H1 (cell line): Measurements from ENCODE around the gene DNAJC27. TPM values are rescaled to one million over a fixed set of nuclear protein-coding genes. Genes with fewer than 3 reads are reported as not detected.

ENCODE experiments used
- CTCF ChIA-PET: fragments of 300-600 bp; sonication (Branson Sonifier 250); formaldehyde crosslinking; loops from one replicate; lab custom pipeline; 2021; ENCODE audit not compliant: partially characterized antibody; lab: Charles Lee
- POLR2A ChIA-PET: fragments of 300-600 bp; sonication (Branson Sonifier 250); formaldehyde crosslinking; loops from one replicate; lab custom pipeline; 2021; ENCODE audit warnings: inconsistent platforms; ENCODE audit not compliant: partially characterized antibody; lab: Charles Lee
- DNase-seq, 2 experiments: peaks; one replicate each; pipeline versions ENCODE4 v3.0.0 to v3.0.0-alpha.2; 2010 to 2022; ENCODE audit warnings: low spot score in 2 of 2, low read depth in 1 of 2, mixed read lengths in 1 of 2
- FAIRE-seq: peaks from 2 replicates; lab custom pipeline; 2011; peaks lifted over from hg19 to GRCh38; lab: Jason Lieb, UNC
- H2AFZ ChIP-seq: 2 replicates; pipeline ENCODE4 v1.8.1; 2012; ENCODE audit warnings: low read length, inconsistent platforms
- H2AK5ac ChIP-seq: 2 replicates; pipeline ENCODE4 v1.6.1; 2013; ENCODE audit warnings: low read depth, low read length
- H2BK120ac ChIP-seq: replicated peaks from 2 replicates; pipeline ENCODE3; 2013; ENCODE audit warnings: low read depth, low read length, inconsistent platforms
- H2BK12ac ChIP-seq: 2 replicates; pipeline ENCODE4 v1.6.1; 2013; ENCODE audit warnings: low read depth, low read length
- H2BK15ac ChIP-seq: 2 replicates; pipeline ENCODE4 v1.6.1; 2013; ENCODE audit warnings: low read length
- H2BK20ac ChIP-seq: 2 replicates; pipeline ENCODE4 v1.6.1; 2013; ENCODE audit warnings: low read length
- H2BK5ac ChIP-seq: 2 replicates; pipeline ENCODE4 v1.6.1; 2013; ENCODE audit warnings: low read depth, low read length
- H3K14ac ChIP-seq: 2 replicates; pipeline ENCODE4 v1.6.1; 2013; ENCODE audit warnings: inconsistent platforms; ENCODE audit not compliant: insufficient read length
- H3K18ac ChIP-seq: 2 replicates; pipeline ENCODE4 v1.6.1; 2013; ENCODE audit warnings: low read length; ENCODE audit errors: extremely low read depth
- H3K23ac ChIP-seq: 2 replicates; pipeline ENCODE4 v1.6.1; 2013; ENCODE audit warnings: inconsistent platforms; ENCODE audit not compliant: insufficient read length
- H3K23me2 ChIP-seq: 2 replicates; pipeline ENCODE4 v1.6.1; 2013; ENCODE audit warnings: low read depth, low read length
- H3K27ac ChIP-seq: 2 replicates; pipeline ENCODE4 v1.6.1; 2011; ENCODE audit warnings: low read depth, low read length, inconsistent platforms
- H3K27me3 ChIP-seq, 4 experiments: replicated peaks in 1 of 4; 1 replicate in 1 of 4; 2 replicates in 3 of 4; pipeline versions ENCODE4 v1.6.1 to v1.8.1; 2011 to 2013; ENCODE audit warnings: low read length in 3 of 4, mild to moderate bottlenecking in 3 of 4, inconsistent platforms in 2 of 4, mixed read lengths in 2 of 4, moderate library complexity in 1 of 4; ENCODE audit not compliant: control insufficient read depth in 3 of 4, insufficient read depth in 3 of 4; ENCODE audit errors: extremely low read depth in 1 of 4
- H3K36me3 ChIP-seq, 4 experiments: 2 replicates each; pipeline versions ENCODE4 v1.6.1 to v1.8.1; 2011 to 2013; ENCODE audit warnings: mild to moderate bottlenecking in 4 of 4, low read length in 3 of 4, moderate library complexity in 2 of 4, control low read depth in 1 of 4, inconsistent platforms in 1 of 4; ENCODE audit not compliant: insufficient read depth in 4 of 4, control insufficient read depth in 2 of 4
- H3K4ac ChIP-seq: replicated peaks from 2 replicates; pipeline ENCODE3; 2013; ENCODE audit warnings: low read length, low read depth, mixed read lengths, inconsistent platforms; ENCODE audit not compliant: insufficient read length
- H3K4me1 ChIP-seq, 4 experiments: replicated peaks in 1 of 4; 1 replicate in 1 of 4; 2 replicates in 3 of 4; pipeline versions ENCODE4 v1.6.1 to v1.8.1; 2011 to 2013; ENCODE audit warnings: low read length in 3 of 4, inconsistent platforms in 2 of 4, mixed read lengths in 1 of 4; ENCODE audit not compliant: insufficient read depth in 4 of 4, control insufficient read depth in 3 of 4
- H3K4me2 ChIP-seq, 2 experiments: 2 replicates each; pipeline versions ENCODE4 v1.6.1 to v1.8.1; 2011 to 2013; ENCODE audit warnings: low read depth in 2 of 2, low read length in 2 of 2, control low read depth in 1 of 2, inconsistent platforms in 1 of 2, mild to moderate bottlenecking in 1 of 2; ENCODE audit not compliant: insufficient read depth in 1 of 2
- H3K4me3 ChIP-seq, 4 experiments: fragments of 200-600, 300-600 bp in 1 of 4; sonication (generic), shearing (Covaris generic), sonication (Bioruptor Twin) in 1 of 4; 2 replicates each; pipeline versions ENCODE4 v1.5.1 to v1.8.1; 2011 to 2016; ENCODE audit warnings: low read length in 4 of 4, low read depth in 3 of 4, control low read depth in 2 of 4, inconsistent platforms in 2 of 4, mild to moderate bottlenecking in 2 of 4, mixed read lengths in 1 of 4, moderate library complexity in 1 of 4; ENCODE audit not compliant: insufficient read depth in 2 of 4; ENCODE audit errors: extremely low read depth in 1 of 4
- H3K56ac ChIP-seq: replicated peaks from 2 replicates; pipeline ENCODE3; 2013; ENCODE audit warnings: low read depth, mild to moderate bottlenecking, mixed read lengths, low read length, inconsistent platforms; ENCODE audit not compliant: insufficient read length
- H3K79me1 ChIP-seq: 2 replicates; pipeline ENCODE4 v1.6.1; 2013; ENCODE audit warnings: low read depth, low read length, control low read depth
- H3K79me2 ChIP-seq, 2 experiments: 2 replicates each; pipeline versions ENCODE4 v1.6.1 to v1.8.1; 2012 to 2013; ENCODE audit warnings: low read length in 2 of 2, mild to moderate bottlenecking in 2 of 2, inconsistent platforms in 1 of 2; ENCODE audit not compliant: insufficient read depth in 2 of 2, control insufficient read depth in 1 of 2
- H3K9ac ChIP-seq, 4 experiments: replicated peaks in 1 of 4; 1 replicate in 1 of 4; 2 replicates in 3 of 4; pipeline versions ENCODE4 v1.6.1 to v1.8.1; 2011 to 2013; ENCODE audit warnings: low read depth in 3 of 4, low read length in 3 of 4, control low read depth in 2 of 4, mild to moderate bottlenecking in 2 of 4, moderate library complexity in 2 of 4, inconsistent platforms in 1 of 4; ENCODE audit errors: extremely low read depth in 1 of 4
- H3K9me3 ChIP-seq, 2 experiments: 2 replicates each; pipeline versions ENCODE4 v1.6.1 to v1.8.1; 2012 to 2013; ENCODE audit warnings: mild to moderate bottlenecking in 2 of 2, moderate library complexity in 2 of 2, control low read depth in 1 of 2, inconsistent platforms in 1 of 2, low read depth in 1 of 2, low read length in 1 of 2, mixed read lengths in 1 of 2; ENCODE audit not compliant: insufficient read depth in 2 of 2
- H4K20me1 ChIP-seq, 2 experiments: replicated peaks in 1 of 2; 2 replicates each; pipeline versions ENCODE3 to v1.8.1; 2011 to 2013; ENCODE audit warnings: inconsistent platforms in 2 of 2, low read length in 2 of 2, mild to moderate bottlenecking in 1 of 2; ENCODE audit not compliant: insufficient read depth in 2 of 2, control insufficient read depth in 1 of 2
- H4K5ac ChIP-seq: 2 replicates; pipeline ENCODE4 v1.6.1; 2013; ENCODE audit warnings: low read length, low read depth, mixed read lengths, inconsistent platforms; ENCODE audit not compliant: insufficient read length
- H4K8ac ChIP-seq: 2 replicates; pipeline ENCODE4 v1.8.0; 2013; ENCODE audit warnings: mild to moderate bottlenecking, moderate library complexity, low read length, inconsistent platforms; ENCODE audit not compliant: insufficient read depth; ENCODE audit errors: extremely low read depth
- H4K91ac ChIP-seq: replicated peaks from 2 replicates; pipeline ENCODE3; 2013; ENCODE audit warnings: low read length, mixed read lengths, inconsistent platforms; ENCODE audit not compliant: insufficient read length
- CTBP2 ChIP-seq: IDR thresholded peaks from 2 replicates; pipeline ENCODE4 v1.7.0; 2011; ENCODE audit warnings: borderline replicate concordance, mild to moderate bottlenecking, moderate library complexity, mixed read lengths, low read length; ENCODE audit not compliant: insufficient read depth, insufficient read length
- GABPA ChIP-seq: IDR thresholded peaks from 2 replicates; pipeline ENCODE4 v1.6.1; 2011; ENCODE audit warnings: mild to moderate bottlenecking, low read length, moderate library complexity, borderline replicate concordance; ENCODE audit not compliant: insufficient read depth
- HDAC2 ChIP-seq, 2 experiments: fragments of 300-600 bp in 1 of 2; sonication (generic) in 1 of 2; IDR thresholded peaks; 2 replicates each; pipeline ENCODE4 v1.6.1; 2011 to 2012; ENCODE audit warnings: low read depth in 2 of 2, low read length in 2 of 2, mild to moderate bottlenecking in 2 of 2, moderate library complexity in 2 of 2, borderline replicate concordance in 1 of 2, inconsistent platforms in 1 of 2
- HDAC6 ChIP-seq: IDR thresholded peaks from one replicate; pipeline ENCODE4 v1.7.1; 2012; ENCODE audit warnings: low read depth, mild to moderate bottlenecking, inconsistent platforms, low read length, moderate library complexity
- RNF2 ChIP-seq: fragments of 200-900, 300-1000 bp; sonication (generic); IDR thresholded peaks from 2 replicates; pipeline ENCODE4 v1.7.1; 2016; ENCODE audit warnings: borderline replicate concordance, low read depth, mild to moderate bottlenecking, antibody characterized with exemption, low read length; ENCODE audit not compliant: poor library complexity, severe bottlenecking; ENCODE audit errors: missing control alignments
- SP4 ChIP-seq: IDR thresholded peaks from 2 replicates; pipeline ENCODE4 v1.6.1; 2012; ENCODE audit warnings: low read length, inconsistent platforms
- WGBS, 2 experiments: shearing (Covaris generic) in 1 of 2; methylation state at CpG; one replicate each; pipeline versions ENCODE4 v1.1.6 to v1.1.7; 2013 to 2015; ENCODE audit warnings: low lambda C conversion rate in 2 of 2, mixed read lengths in 2 of 2, inconsistent platforms in 1 of 2, low coverage in 1 of 2, missing lambda C conversion rate in 1 of 2; ENCODE audit not compliant: insufficient replicate concordance in 2 of 2, insufficient coverage in 1 of 2, insufficient read length in 1 of 2; ENCODE audit errors: extremely low coverage in 1 of 2, missing lambda C conversion rate in 1 of 2; 5-methylcytosine and 5-hydroxymethylcytosine counted together
- polyA plus RNA-seq, 7 experiments: library from polyadenylated mRNA; depleted of rRNA in 3 of 7; stranded (reverse) in 5 of 7; unstranded in 2 of 7; fragments of >200 nt in 5 of 7; fragments of 200-250 nt in 2 of 7; gene quantifications; 1 replicate in 5 of 7; 2 replicates in 1 of 7; 4 replicates in 1 of 7; pipeline versions ENCODE4 v1.2.1 to v1.2.3, GENCODE V29; 2011 to 2013; ENCODE audit warnings: missing spikeins in 2 of 7, mixed read lengths in 2 of 7
- total RNA-seq: library from RNA; stranded (reverse); fragmentation: NEBNext Ultra II Directional; extraction: Animal tissue kit (Norgen Biotek cat#: 25700); gene quantifications from 2 replicates; pipeline ENCODE4 v1.2.1, GENCODE V29; 2021
- TF ChIP-seq, protein P1 (sequence below), 3 experiments: IDR thresholded peaks; 1 replicate in 2 of 3; 2 replicates in 1 of 3; pipeline versions ENCODE4 v1.5.1 to v1.6.1; 2011; ENCODE audit warnings: low read length in 3 of 3, mild to moderate bottlenecking in 3 of 3, inconsistent platforms in 2 of 3, low read depth in 1 of 3, moderate library complexity in 1 of 3; ENCODE audit not compliant: insufficient read depth in 1 of 3; ENCODE audit errors: control extremely low read depth in 1 of 3
- TF ChIP-seq, protein P2 (sequence below): IDR thresholded peaks from 2 replicates; pipeline ENCODE4 v1.6.1; 2012; ENCODE audit warnings: low read length, inconsistent platforms

Gene DNAJC27
- total and polyA plus RNA-seq, 2 of the 8 experiments (the other 6 are each of a cell fraction or from before 2014, with no cell fraction given): 1.4 to 4.5 TPM

DNA sequence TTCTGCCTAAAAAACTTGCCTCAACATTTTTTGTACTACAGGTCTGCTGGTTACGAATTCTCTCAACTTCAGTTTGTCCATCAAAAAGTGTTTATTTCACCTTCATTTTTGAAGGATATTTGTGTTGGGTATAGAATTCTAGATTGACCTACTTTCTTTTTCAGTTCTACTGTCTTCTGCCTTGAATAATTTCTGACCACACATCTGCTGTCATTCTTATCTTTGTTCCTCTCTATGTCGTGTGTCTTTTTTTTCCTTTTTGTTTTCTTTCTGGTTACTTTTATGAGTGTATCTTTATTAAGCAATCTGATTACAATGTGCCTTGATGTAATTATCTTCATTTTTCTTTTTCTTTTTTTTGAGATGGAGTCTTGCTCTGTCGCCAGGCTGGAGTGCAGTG, 77.0 kb downstream of the DNAJC27 start:
- no peaks in the 10 kb centered on the region for H4K20me1 ChIP-seq
- H3K4ac ChIP-seq: no peak overlapping the region
- no peak overlapping the region for H2BK15ac ChIP-seq
- H2BK12ac ChIP-seq: no peak overlapping the region
- no peak overlapping the region for H4K91ac ChIP-seq
- no peak overlapping the region for H4K8ac ChIP-seq
- 93% methylated on average over 3 of the region's 3 CpGs; no CpG with 5 or more reads in 1 of the 2 experiments for WGBS, 2 experiments
- peaks cover 0 to 2% (median 0%) of the 10 kb centered on the region in 4 experiments; a peak in 2 of 8 replicates for H3K36me3 ChIP-seq
- H3K56ac ChIP-seq: no peak overlapping the region
- no peak overlapping the region for H3K4me3 ChIP-seq
- H3K4me1 ChIP-seq: peaks cover 0 to 4% (median under 1%) of the 10 kb centered on the region in 4 experiments; a peak in 4 of 7 replicates
- FAIRE-seq: no peak
- no peaks in the 10 kb centered on the region for H3K23me2 ChIP-seq
- POLR2A ChIA-PET: no interaction called here
- H2BK20ac ChIP-seq: no peak overlapping the region
- no peak overlapping the region for H4K5ac ChIP-seq
- H3K79me1 ChIP-seq: peaks cover 3% of the 10 kb centered on the region; the same call in 1 of the 2 replicates
- no peaks in the 10 kb centered on the region for H3K79me2 ChIP-seq
- no peak overlapping the region for H2AFZ ChIP-seq
- DNase-seq: no peak
- peaks cover 9 to 13% of the 10 kb centered on the region in 2 experiments; a peak in 3 of 4 replicates for H3K9me3 ChIP-seq
- no peaks in the 10 kb centered on the region for H3K27me3 ChIP-seq
- no peak overlapping the region for H2BK5ac ChIP-seq
- H2BK120ac ChIP-seq: no peak overlapping the region
- H2AK5ac ChIP-seq: no peak overlapping the region
- no peak overlapping the region for H3K9ac ChIP-seq
- no peak overlapping the region for H3K4me2 ChIP-seq
- no peak overlapping the region for H3K18ac ChIP-seq
- CTCF ChIA-PET: no interaction called here
- no peak overlapping the region for H3K14ac ChIP-seq
- H3K27ac ChIP-seq: no peak overlapping the region
- H3K23ac ChIP-seq: no peak overlapping the region
- TF ChIP-seq RNF2 (no peak), SP4 (no peak), CTBP2 (no peak), HDAC2 (IDR thresholded peaks at IDR 0.05; ENCODE audit: borderline replicate concordance in 1 of 2, low read depth in 2 of 2, low read length in 2 of 2) (no peak), HDAC6 (no peak), GABPA (no peak)
- TF ChIP-seq, protein P1, sequence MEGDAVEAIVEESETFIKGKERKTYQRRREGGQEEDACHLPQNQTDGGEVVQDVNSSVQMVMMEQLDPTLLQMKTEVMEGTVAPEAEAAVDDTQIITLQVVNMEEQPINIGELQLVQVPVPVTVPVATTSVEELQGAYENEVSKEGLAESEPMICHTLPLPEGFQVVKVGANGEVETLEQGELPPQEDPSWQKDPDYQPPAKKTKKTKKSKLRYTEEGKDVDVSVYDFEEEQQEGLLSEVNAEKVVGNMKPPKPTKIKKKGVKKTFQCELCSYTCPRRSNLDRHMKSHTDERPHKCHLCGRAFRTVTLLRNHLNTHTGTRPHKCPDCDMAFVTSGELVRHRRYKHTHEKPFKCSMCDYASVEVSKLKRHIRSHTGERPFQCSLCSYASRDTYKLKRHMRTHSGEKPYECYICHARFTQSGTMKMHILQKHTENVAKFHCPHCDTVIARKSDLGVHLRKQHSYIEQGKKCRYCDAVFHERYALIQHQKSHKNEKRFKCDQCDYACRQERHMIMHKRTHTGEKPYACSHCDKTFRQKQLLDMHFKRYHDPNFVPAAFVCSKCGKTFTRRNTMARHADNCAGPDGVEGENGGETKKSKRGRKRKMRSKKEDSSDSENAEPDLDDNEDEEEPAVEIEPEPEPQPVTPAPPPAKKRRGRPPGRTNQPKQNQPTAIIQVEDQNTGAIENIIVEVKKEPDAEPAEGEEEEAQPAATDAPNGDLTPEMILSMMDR (IDR thresholded peaks at IDR 0.05; ENCODE audit: control extremely low read depth in 1 of 3, insufficient read depth in 1 of 3, low read depth in 1 of 3, low read length in 3 of 3): no peak
- TF ChIP-seq, protein P2, sequence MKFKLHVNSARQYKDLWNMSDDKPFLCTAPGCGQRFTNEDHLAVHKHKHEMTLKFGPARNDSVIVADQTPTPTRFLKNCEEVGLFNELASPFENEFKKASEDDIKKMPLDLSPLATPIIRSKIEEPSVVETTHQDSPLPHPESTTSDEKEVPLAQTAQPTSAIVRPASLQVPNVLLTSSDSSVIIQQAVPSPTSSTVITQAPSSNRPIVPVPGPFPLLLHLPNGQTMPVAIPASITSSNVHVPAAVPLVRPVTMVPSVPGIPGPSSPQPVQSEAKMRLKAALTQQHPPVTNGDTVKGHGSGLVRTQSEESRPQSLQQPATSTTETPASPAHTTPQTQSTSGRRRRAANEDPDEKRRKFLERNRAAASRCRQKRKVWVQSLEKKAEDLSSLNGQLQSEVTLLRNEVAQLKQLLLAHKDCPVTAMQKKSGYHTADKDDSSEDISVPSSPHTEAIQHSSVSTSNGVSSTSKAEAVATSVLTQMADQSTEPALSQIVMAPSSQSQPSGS: no peak
